Type B pancreatic cell (in vitro differentiated cells): Measurements from ENCODE around the gene MAPKAPK5. TPM values are rescaled to one million over a fixed set of nuclear protein-coding genes. Genes with fewer than 3 reads are reported as not detected.

ENCODE experiments used
- microRNA-seq: library from miRNA; unstranded; fragments of <30 nt; microRNA quantifications from one replicate; pipeline ENCODE4, GENCODE V29; 2020
- total RNA-seq: library from RNA; stranded (reverse); gene quantifications from 2 replicates; pipeline ENCODE4 v1.2.1, GENCODE V29; 2021; ENCODE audit warnings: low replicate concordance

MAPKAPK5 gene
- total RNA-seq, 1 donor from 2014 or later = 61.4 TPM

Small RNA genes within 50 kb of the gene (microRNA-seq; reads per million reads assigned to microRNA genes)
- gene MIR6761 = not detected

Other genes with a start within 250 kb of the MAPKAPK5 start
- 63.4 and 80.9 TPM in 2 replicates for gene ATXN2, start 242.9 kb upstream of the MAPKAPK5 start, total RNA-seq
- 20.9 and 23.9 TPM in 2 replicates for gene BRAP, start 156.3 kb upstream of the MAPKAPK5 start, total RNA-seq
- gene ACAD10, start 156.2 kb upstream of the MAPKAPK5 start, total RNA-seq = 46.6 and 49.9 TPM in 2 replicates
- gene ALDH2, start 75.3 kb upstream of the MAPKAPK5 start, total RNA-seq = 29.0 and 59.5 TPM in 2 replicates
- 13.9 and 18.0 TPM in 2 replicates for gene TMEM116, start 170.9 kb downstream of the MAPKAPK5 start, total RNA-seq
- 141 and 177 TPM in 2 replicates for gene ERP29, start 171.2 kb downstream of the MAPKAPK5 start, total RNA-seq